ENCODE measurements around the gene C1QTNF1. TPM values are rescaled to one million over a fixed set of nuclear protein-coding genes. Genes with fewer than 3 reads are reported as not detected.

C1QTNF1 gene
- total and polyA plus RNA-seq, 2 donors (not counting 1 experiment from before 2014, with no cell fraction given): not detected

- Histone ChIP-seq H3K27ac (ENCODE audit: low read length in 2 of 2) (no peak overlapping the region), H2AFZ (ENCODE audit: insufficient read depth, low read depth, low read length, poor library complexity, severe bottlenecking) (no peak overlapping the region), H3K36me3 (replicated peaks in 1 of 2; ENCODE audit: control extremely low read depth in 1 of 2, control insufficient read depth in 1 of 2, extremely low read depth in 1 of 2, insufficient read depth in 2 of 2, low read length in 1 of 2) (peaks cover 0 to 59% of the 10 kb centered on the region in 2 experiments), H3K4me1 (ENCODE audit: control insufficient read depth in 2 of 2, insufficient read depth in 2 of 2, low read length in 2 of 2) (no peaks in the 10 kb centered on the region), H3K27me3 (replicated peaks in 1 of 4; ENCODE audit: control extremely low read depth in 1 of 4, control insufficient read depth in 3 of 4, insufficient read depth in 4 of 4, low read length in 3 of 4) (no peaks in the 10 kb centered on the region), H3K9ac (ENCODE audit: low read length) (no peak overlapping the region), H4K20me1 (ENCODE audit: control insufficient read depth, insufficient read depth, low read length, poor library complexity, severe bottlenecking) (peaks cover 83% of the 10 kb centered on the region), H3K79me2 (ENCODE audit: control insufficient read depth, insufficient read depth, low read length) (peaks cover 37% of the 10 kb centered on the region), H3K4me3 (ENCODE audit: control extremely low read depth in 1 of 5, extremely low read depth in 1 of 5, insufficient read depth in 1 of 5, low read depth in 2 of 5, low read length in 4 of 5) (no peak overlapping the region), H3K9me3 (ENCODE audit: control extremely low read depth in 1 of 3, control insufficient read depth in 2 of 3, insufficient read depth in 1 of 3, low read length in 2 of 3) (no peaks in the 10 kb centered on the region), H3K4me2 (replicated peaks; ENCODE audit: low read depth, low read length, poor library complexity, severe bottlenecking) (no peak overlapping the region)
- TF ChIP-seq EZH2 (IDR thresholded peaks at IDR 0.05; ENCODE audit: borderline replicate concordance, insufficient read depth, low read depth, low read length, poor library complexity, severe bottlenecking): no peak
- no peak for TF ChIP-seq CTCF (IDR thresholded peaks at IDR 0.05)
- DNase-seq (no peak), ATAC-seq (ENCODE audit: low read depth) (no peak)
- ChIA-PET CTCF (interaction anchor here (0.7 kb wide), 1 partner anchor 8 kb away, joined by 3 read pairs; no protein-coding TSS in a partner anchor), POLR2A (no interaction called here)
- 99% methylated on average over 27 of the region's 28 CpGs for WGBS (ENCODE audit: insufficient coverage)
- intact Hi-C loops (cut with micrococcal nuclease): loop anchor here (10.0 kb wide), 1 partner anchor 46 kb away; no protein-coding TSS in a partner anchor
- no peak overlapping the region for H3K4me3 Mint-ChIP-seq
- peaks cover 6% of the 10 kb centered on the region for H3K4me1 Mint-ChIP-seq
- H3K27ac Mint-ChIP-seq: no peak overlapping the region
- H3K9me3 Mint-ChIP-seq (ENCODE audit: insufficient read depth): no peaks in the 10 kb centered on the region
- no peaks in the 10 kb centered on the region for H3K27me3 Mint-ChIP-seq
Measured at GRCh38 chr17:78998311-78999055, 25.5 kb upstream of the C1QTNF1 start.

All from B cell (primary cell).